Memory B cell (primary cell): ENCODE data around the gene PNPLA1.
"Not testable (repeated sequence)": the region's sequence is repeated elsewhere in the genome, so short reads cannot be mapped to it uniquely, and the experiment has no call there.

Experiments used
- ATAC-seq: fragments of 150-1000 bp; cut with Tn5 transposase; 2 replicates; pipeline ENCODE4 v1.10.0; 2021; ENCODE audit warnings: low read depth, mild to moderate bottlenecking, moderate library complexity
- DNase-seq, 2 donors: peaks; one replicate each; pipeline ENCODE4 v3.0.0; 2022; ENCODE audit warnings: low spot score in 2 of 2
- H3K27ac Mint-ChIP-seq: one replicate; pipeline ENCODE4 v1.8.0; 2022; ENCODE audit warnings: mild to moderate bottlenecking, moderate library complexity, mixed read lengths
- H3K27me3 Mint-ChIP-seq: one replicate; pipeline ENCODE4 v1.8.0; 2022; ENCODE audit warnings: mixed read lengths
- H3K36me3 Mint-ChIP-seq: one replicate; pipeline ENCODE4 v1.8.0; 2022; ENCODE audit warnings: mild to moderate bottlenecking, mixed read lengths
- H3K4me1 Mint-ChIP-seq: one replicate; pipeline ENCODE4 v1.8.0; 2022; ENCODE audit warnings: mixed read lengths
- H3K4me3 Mint-ChIP-seq: one replicate; pipeline ENCODE4 v1.8.0; 2022; ENCODE audit warnings: mild to moderate bottlenecking, moderate library complexity, mixed read lengths
- H3K9me3 Mint-ChIP-seq: one replicate; pipeline ENCODE4 v1.8.0; 2022; ENCODE audit warnings: mixed read lengths

PNPLA1 gene

DNA sequence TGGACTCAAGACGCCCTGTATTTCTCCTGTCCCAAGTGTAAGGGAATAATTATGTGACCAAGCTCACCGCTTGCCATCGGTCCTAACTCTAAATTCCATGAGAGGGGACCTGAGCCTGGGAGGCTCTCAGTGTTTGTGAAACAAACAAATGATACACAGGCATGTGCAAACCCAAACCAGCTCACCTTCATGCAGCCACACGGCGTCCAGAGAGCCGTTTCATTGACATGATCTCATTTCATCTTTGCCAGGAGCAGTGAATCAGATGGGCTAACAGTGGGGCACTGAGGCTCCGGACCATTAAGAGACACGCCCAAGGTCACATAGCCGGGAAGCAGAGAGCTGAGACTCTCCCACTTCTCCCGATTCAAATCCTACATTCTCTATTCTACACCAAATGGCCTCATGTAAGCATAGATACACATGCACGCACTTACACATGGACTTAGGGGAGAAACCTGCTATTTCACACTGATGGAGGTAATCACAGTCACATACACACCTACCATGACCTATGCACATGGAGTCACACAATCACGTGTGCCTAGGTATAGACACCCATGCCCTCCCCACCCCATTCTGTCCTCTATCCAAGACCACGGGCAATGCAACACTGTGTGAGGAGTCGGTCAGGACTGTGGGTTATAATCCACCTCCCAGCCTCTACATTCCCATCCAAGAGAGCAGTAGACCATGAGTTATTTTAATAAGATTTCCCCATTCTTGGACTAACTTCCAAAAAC lies 65.8 kb downstream of the PNPLA1 start:
- peaks cover 14% of the 10 kb centered on the region for H3K4me1 Mint-ChIP-seq
- no peaks in the 10 kb centered on the region for H3K36me3 Mint-ChIP-seq
- no peaks in the 10 kb centered on the region for H3K9me3 Mint-ChIP-seq
- H3K27ac Mint-ChIP-seq = peak overlapping the region; percentile 8
- ATAC-seq (no peak), DNase-seq (no peak)
- H3K4me3 Mint-ChIP-seq = no peak overlapping the region
- peaks cover 18% of the 10 kb centered on the region for H3K27me3 Mint-ChIP-seq

DNA sequence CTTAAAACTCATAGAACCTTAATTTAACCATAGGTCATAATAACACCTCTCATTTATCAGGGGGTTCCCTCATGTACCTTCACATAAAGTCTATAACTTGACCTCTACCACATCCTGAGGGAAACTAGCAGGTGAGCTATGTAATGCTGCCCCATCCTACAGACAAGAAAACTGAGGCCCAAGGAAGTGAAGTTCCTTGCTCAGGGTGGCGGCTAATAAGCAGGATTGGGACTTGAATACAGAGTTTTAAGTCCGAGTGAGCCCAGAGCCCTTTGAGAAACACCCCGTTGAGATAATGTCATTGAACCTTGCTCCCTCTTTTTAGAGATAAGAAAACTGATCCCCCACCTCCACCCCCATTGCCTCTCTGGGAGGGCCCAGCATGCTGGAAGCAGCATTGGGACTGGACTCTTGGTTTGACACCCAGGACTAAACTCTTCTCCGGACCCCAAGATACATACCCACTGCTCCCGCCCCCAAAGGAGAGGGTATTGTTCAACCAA lies 66.4 kb downstream of the PNPLA1 start:
- peaks cover 17% of the 10 kb centered on the region for H3K4me1 Mint-ChIP-seq
- ATAC-seq (no peak), DNase-seq (no peak)
- H3K27me3 Mint-ChIP-seq = peaks cover 18% of the 10 kb centered on the region
- no peaks in the 10 kb centered on the region for H3K36me3 Mint-ChIP-seq
- no peak overlapping the region for H3K4me3 Mint-ChIP-seq
- H3K27ac Mint-ChIP-seq = no peak overlapping the region
- no peaks in the 10 kb centered on the region for H3K9me3 Mint-ChIP-seq

DNA sequence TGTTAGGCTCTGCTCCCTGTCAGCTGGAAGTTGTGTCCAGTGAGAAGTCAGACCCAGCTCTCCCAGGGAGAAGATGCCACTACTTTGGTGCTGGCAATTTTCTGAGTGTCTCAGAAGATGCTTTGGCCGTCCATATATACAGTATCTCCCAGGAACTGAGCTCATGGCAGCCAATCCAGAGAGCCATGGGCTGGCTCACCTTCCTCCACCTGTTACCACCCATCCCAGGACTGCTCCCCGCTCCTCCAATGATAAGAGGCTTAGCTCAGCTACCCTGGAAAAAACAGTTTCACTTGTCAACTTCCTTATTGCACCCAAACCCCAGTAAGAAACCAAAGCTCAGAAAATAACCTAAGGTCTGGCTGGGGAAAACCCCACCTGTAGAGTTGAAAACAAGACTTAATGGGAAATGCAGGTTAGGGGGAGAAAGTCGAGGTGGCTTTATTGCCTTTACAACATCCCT lies 67.0 kb downstream of the PNPLA1 start, which contains the start of gene BNIP5:
BNIP5 (minus strand) TSS at position 110 of the 463 bp plus-strand sequence. CDS start 6,198 bp downstream, outside the sequence.
- H3K27me3 Mint-ChIP-seq = peaks cover 18% of the 10 kb centered on the region
- DNase-seq = peak in 1 of 2 donors; percentile 33

DNA sequence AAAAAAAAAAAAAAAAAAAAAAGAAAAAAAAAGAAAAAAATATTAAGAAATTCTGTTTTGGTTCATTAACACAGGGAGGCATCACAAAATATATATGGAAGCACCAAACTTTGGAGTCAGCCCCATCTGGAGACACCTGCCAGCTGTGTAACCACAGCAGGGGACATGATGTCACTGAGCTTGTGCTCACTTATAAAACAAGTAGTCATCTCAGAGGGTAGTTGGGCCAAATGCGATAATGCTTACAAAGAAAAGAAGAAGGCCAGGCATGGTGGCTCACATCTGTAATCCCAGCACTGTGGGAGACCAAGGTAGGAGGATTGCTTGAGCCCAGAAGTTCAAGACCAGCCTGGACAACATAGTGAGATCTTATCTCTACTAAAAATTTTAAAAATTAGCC lies 68.0 kb downstream of the PNPLA1 start:
- Mint-ChIP-seq H3K27ac (no peak overlapping the region), H3K4me1 (peaks cover 17% of the 10 kb centered on the region)

More for the DNA sequence above, 67.0 kb downstream of the PNPLA1 start, which contains the start of gene BNIP5:
- peaks cover 17% of the 10 kb centered on the region for H3K4me1 Mint-ChIP-seq
- H3K9me3 Mint-ChIP-seq = no peaks in the 10 kb centered on the region
- no peaks in the 10 kb centered on the region for H3K36me3 Mint-ChIP-seq
- peak within 1 kb of the TSS; percentile 62 for H3K27ac Mint-ChIP-seq
- ATAC-seq = peak; percentile 81
- peak within 1 kb of the TSS; percentile 37 for H3K4me3 Mint-ChIP-seq

DNA sequence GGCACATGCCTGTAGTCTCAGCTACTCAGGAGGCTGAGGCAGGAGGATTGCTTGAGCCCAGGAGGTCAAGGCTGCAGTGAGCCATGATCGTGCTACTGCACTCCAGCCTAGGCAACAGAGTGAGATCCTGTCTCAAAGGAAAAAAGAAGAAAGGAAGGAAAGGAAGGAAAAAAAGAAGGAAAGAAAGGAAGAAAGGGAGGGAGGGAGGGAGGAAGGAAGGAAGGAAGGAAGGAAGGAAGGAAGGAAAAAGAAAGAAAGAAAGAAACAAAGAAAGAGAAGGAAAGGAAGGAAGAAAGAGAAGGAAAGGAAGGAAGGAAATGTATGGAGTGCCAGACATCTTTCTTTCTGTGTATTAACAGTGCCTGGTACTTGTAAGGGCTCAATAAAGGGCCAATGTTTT lies 68.4 kb downstream of the PNPLA1 start:
- H3K27ac Mint-ChIP-seq = not testable (repeated sequence)

More for the DNA sequence above, 68.0 kb downstream of the PNPLA1 start:
- peaks cover 17% of the 10 kb centered on the region for H3K27me3 Mint-ChIP-seq
- no peak for DNase-seq
- H3K9me3 Mint-ChIP-seq = no peaks in the 10 kb centered on the region
- ATAC-seq = no peak
- H3K36me3 Mint-ChIP-seq = no peaks in the 10 kb centered on the region
- no peak overlapping the region for H3K4me3 Mint-ChIP-seq

DNA sequence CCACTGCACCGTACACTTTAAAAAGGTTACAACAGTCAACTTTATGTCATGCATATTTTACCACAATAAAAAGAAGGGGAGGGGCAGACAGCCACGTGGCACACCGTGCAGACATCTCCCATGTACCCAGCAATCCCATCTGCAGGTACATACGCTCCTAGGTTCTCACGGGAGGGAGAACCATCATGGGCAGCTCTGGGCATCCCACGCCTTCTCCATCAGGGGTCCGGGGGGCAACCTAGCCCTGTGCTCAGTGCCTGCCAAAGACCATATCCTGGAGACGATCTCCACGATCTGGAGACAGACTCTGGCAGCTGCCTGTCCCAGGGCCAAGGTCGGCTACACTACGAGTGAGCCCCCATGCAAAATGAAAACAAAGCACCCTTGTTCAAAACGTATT lies 69.3 kb downstream of the PNPLA1 start:
- Mint-ChIP-seq H3K4me1 (peaks cover 17% of the 10 kb centered on the region), H3K36me3 (no peaks in the 10 kb centered on the region), H3K27ac (no peak overlapping the region), H3K4me3 (no peak overlapping the region), H3K9me3 (no peaks in the 10 kb centered on the region), H3K27me3 (peaks cover 17% of the 10 kb centered on the region)
- DNase-seq = no peak
- no peak for ATAC-seq

More for the DNA sequence above, 68.4 kb downstream of the PNPLA1 start:
- H3K4me1 Mint-ChIP-seq = peaks cover 17% of the 10 kb centered on the region
- peaks cover 17% of the 10 kb centered on the region for H3K27me3 Mint-ChIP-seq
- not testable (repeated sequence) for DNase-seq, H3K9me3 Mint-ChIP-seq, H3K36me3 Mint-ChIP-seq, ATAC-seq, H3K4me3 Mint-ChIP-seq

DNA sequence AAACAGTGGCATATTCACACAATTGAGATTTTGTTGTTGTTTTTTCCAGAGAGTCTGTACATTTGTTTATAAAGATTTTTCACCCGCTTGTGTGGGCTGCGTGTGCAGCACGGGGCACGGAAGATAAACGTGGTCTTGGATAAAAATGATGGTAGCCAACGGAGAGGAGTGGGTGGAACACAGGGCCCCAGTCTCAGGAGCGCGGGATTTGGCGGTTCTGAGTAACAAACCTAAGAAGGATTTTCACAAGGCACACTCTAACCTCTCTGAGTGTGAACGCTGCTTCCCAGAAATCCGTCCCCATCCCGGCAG lies 70.4 kb downstream of the PNPLA1 start:
- peaks cover 8% of the 10 kb centered on the region for H3K27me3 Mint-ChIP-seq
- peaks cover 9% of the 10 kb centered on the region for H3K4me1 Mint-ChIP-seq
- ATAC-seq (no peak), DNase-seq (no peak)
- H3K9me3 Mint-ChIP-seq = no peaks in the 10 kb centered on the region
- no peaks in the 10 kb centered on the region for H3K36me3 Mint-ChIP-seq
- H3K4me3 Mint-ChIP-seq = no peak overlapping the region
- H3K27ac Mint-ChIP-seq = no peak overlapping the region

DNA sequence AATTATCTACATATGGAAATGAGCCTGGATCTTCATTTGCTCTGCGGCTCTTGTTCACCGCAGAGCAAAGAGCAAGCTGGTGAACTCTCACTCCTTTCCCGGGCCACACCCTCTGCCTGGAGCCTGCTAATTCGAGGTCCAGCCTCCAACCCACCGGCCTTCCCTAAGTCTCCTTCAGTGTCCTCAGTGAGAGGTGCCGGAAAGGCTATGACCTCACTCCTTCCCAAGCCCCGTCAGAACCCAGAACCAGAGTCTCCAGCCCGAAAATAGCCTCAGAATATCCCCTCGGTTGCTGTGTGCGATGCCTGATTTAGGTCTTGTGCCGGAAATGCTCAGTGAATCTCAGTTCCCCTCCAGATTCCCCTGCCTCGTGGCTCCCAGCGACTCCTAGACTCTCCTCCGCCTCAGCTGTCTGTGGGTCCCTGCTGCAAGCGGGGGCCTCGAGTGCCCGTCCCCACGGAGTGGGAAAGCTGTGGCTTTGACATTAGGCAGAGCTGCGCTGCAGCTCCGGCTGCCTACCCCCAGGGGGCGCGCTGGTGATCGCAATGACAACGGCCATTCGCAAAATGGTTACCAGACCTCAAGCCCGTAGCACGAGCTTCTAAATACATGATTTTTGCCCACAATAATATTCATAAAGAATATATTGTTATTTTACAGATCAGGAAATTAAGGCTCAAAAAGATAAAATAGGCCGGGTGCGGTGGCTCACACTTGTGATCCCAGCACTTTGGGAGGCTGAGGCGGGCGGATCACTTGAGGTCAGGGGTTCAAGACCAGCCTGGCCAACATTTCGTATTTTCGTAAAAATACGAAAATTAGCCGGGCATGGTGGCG lies 71.0 kb downstream of the PNPLA1 start:
- peak overlapping the region; percentile 2 for H3K27ac Mint-ChIP-seq
- peak; percentile 62 for ATAC-seq
- H3K36me3 Mint-ChIP-seq = no peaks in the 10 kb centered on the region
- peak; percentile 69 to 79 for DNase-seq
- H3K9me3 Mint-ChIP-seq = no peaks in the 10 kb centered on the region
- H3K4me3 Mint-ChIP-seq = peak overlapping the region; percentile 77
- H3K4me1 Mint-ChIP-seq = peaks cover 9% of the 10 kb centered on the region
- H3K27me3 Mint-ChIP-seq = peaks cover 4% of the 10 kb centered on the region

DNA sequence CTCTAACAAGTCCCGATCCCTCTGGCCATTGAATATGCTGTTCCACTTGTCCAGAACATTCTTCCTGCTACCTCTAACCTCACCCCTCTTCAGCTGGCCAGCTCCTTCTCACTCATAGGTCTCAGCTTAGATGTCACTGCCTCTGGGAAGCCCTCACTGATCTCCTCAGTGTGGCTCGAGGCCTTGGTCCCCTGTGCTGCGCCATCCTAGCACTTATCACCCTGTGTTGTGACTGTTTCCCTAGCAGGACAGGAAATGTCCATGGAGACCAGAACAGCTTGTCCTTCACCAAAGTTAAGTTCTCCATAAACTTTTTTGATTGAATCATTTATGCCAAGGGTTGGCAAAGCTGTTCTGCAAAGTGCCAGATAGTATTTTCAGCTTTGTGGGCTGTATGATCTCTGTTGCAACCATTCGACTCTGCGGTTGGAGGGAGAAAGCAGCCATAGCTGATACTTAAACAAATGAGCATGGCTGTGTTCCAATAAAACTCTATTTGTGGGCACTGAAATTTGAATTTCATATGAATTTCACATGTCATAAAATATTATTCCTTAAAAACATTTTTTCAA lies 73.3 kb downstream of the PNPLA1 start:
- DNase-seq (no peak), ATAC-seq (no peak)
- peaks cover 4% of the 10 kb centered on the region for H3K4me1 Mint-ChIP-seq
- H3K36me3 Mint-ChIP-seq = no peaks in the 10 kb centered on the region
- no peak overlapping the region for H3K27ac Mint-ChIP-seq
- no peak overlapping the region for H3K4me3 Mint-ChIP-seq
- H3K27me3 Mint-ChIP-seq = peaks cover 2% of the 10 kb centered on the region
- no peaks in the 10 kb centered on the region for H3K9me3 Mint-ChIP-seq

DNA sequence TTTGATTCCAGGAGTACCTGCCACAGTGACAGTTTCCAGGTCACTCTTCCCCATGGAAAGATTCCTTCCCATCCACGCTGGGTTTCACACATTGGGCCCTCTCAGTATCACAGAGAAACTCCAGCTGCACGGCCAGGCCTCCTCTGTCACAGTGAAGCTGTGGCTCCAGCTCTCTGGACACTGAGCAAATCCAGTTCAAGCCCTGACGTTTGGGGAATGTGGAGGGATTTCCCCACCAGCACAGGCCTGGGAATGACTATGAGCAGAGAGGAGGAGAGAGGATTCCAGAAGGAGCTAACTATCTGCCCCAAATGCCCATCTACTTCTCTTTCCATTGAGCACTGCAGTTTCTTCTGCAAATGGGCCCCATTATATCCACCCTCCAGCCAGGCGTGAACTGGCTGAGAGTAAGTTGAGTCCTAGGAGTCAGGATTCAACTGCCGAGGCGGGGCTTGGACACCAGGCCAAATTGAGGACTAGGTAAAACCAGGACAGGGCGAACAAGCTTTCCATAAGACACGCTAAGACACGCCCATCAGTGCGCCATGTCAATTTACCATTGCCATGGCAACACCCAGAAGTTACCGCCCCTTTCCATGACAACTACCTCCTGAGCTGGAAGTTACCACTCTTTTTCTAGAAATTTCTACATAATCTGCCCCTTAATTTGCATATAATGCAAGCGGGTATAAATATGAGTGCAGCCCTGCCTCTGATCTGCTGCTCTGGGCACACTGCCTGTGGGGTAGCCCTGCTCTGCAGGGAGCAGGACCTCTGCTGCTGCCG lies 76.0 kb downstream of the PNPLA1 start:
- H3K36me3 Mint-ChIP-seq = no peaks in the 10 kb centered on the region
- peaks cover 6% of the 10 kb centered on the region for H3K4me1 Mint-ChIP-seq
- H3K27ac Mint-ChIP-seq = no peak overlapping the region
- no peak for ATAC-seq
- H3K27me3 Mint-ChIP-seq = peaks cover 2% of the 10 kb centered on the region
- H3K9me3 Mint-ChIP-seq = no peaks in the 10 kb centered on the region
- no peak for DNase-seq
- H3K4me3 Mint-ChIP-seq = no peak overlapping the region

DNA sequence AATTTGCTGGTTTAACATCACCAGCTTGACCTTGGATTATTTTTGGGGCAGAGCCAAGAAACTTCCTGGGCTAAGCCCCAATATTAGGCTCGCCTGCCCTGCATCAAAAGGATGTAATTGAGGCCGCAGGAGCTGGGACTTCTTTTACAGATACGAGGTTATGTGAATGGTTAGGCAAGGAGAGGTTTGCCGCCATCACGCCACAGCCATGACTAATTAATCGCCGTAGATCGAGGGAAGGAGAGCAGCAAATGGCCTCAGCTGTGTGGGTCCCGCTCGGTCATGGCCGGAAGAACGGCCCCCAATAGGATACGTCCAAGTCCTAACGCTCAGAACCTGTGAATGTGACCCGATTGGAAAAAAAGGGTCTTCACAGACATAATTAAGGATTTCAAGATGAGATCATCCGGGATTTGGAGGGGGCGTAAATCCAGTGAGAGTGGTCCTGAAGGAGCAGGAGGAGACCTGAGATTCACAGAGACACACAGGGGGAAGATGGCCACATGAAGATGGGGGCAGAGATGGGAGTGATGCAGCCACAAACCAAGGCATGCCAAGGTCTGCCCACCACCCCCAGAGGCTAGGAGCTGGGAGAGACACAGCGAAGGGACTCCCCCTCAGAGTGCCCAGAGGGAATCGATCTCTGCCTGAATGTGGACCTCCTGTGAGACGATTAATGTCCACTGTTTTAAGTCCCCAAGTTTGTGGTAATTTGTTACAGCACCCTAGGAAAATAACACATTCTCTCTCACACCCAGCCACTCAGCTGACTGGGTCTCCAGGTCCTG lies 76.8 kb downstream of the PNPLA1 start:
- ATAC-seq (no peak), DNase-seq (no peak)
- Mint-ChIP-seq H3K9me3 (no peaks in the 10 kb centered on the region), H3K27me3 (peaks cover 2% of the 10 kb centered on the region), H3K4me3 (no peak overlapping the region), H3K27ac (no peak overlapping the region), H3K36me3 (no peaks in the 10 kb centered on the region), H3K4me1 (peaks cover 5% of the 10 kb centered on the region)

DNA sequence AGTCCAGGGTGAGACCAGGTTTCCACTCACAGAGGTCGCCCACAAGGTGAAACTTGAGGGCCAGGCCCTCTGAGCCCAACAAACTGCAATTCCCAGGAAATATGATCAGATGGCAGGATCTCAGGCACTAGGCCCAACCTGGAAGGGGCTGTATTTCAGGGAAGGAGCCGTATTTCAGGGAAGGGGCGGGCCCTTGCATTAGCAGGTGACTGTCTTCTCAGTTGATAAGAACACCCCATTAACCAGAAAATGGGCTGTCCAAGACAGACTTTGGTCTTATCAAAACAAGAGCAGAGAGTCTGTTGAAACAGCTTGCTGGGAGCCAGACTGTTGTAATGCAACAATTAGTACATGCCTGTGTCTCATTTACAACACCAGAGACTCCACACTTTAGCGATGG lies 77.8 kb downstream of the PNPLA1 start:
- Mint-ChIP-seq H3K27ac (no peak overlapping the region), H3K36me3 (no peaks in the 10 kb centered on the region), H3K4me1 (peaks cover 5% of the 10 kb centered on the region), H3K9me3 (no peaks in the 10 kb centered on the region), H3K4me3 (no peak overlapping the region), H3K27me3 (no peaks in the 10 kb centered on the region)
- no peak for ATAC-seq
- no peak for DNase-seq

DNA sequence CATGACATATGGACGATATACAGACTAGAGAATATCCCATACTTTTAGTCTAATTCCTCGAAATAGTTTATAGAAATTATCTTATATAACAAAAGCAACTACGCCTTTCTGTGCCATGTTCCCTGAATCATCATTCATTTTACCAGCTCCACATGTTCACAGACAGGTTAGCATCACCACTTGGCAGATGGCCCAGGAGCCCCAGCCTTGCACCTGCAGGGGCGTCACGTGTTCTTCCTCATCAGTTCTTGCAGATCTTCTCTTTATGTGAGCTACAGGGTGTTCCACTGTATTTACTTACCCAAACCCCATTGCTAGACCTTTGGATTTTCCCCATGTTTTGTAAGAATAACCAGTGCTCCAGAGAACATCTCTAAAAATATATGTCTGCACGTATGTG lies 79.4 kb downstream of the PNPLA1 start:
- no peak overlapping the region for H3K4me3 Mint-ChIP-seq
- no peak overlapping the region for H3K27ac Mint-ChIP-seq
- H3K36me3 Mint-ChIP-seq = no peaks in the 10 kb centered on the region
- DNase-seq = no peak
- H3K27me3 Mint-ChIP-seq = peaks cover 2% of the 10 kb centered on the region
- peaks cover 4% of the 10 kb centered on the region for H3K9me3 Mint-ChIP-seq
- H3K4me1 Mint-ChIP-seq = peaks cover 5% of the 10 kb centered on the region
- peak; percentile 75 for ATAC-seq
